HG03045 (cell line): Measurements from ENCODE around the gene NLGN1.

Source experiments
- ATAC-seq: cut with Tn5 transposase; IDR thresholded peaks from one replicate; pipeline ENCODE4 v1.9.1; 2021; ENCODE audit warnings: mild to moderate bottlenecking, moderate library complexity; ENCODE audit not compliant: unreplicated experiment

The NLGN1 gene

DNA sequence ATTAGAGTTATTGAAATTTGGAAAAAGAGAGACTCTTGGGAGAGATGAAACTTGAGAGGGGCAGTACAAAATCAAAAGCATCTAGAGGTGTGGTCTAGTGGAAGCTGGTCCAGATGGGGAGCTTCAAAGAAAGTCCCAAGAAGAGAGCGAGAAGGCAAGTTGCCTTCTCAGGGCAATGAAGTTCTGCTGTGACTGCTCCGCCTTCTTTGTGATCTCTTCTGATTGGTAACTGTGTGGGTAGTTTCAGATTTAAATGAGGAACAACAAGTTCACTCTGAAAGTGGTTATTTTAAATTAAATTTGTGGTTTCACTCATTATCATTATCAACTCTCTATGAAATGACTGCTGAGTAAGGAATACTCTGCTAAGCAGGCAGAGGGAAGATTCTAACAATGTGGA is 233.3 kb downstream of the NLGN1 start:
- ATAC-seq, result no peak

DNA sequence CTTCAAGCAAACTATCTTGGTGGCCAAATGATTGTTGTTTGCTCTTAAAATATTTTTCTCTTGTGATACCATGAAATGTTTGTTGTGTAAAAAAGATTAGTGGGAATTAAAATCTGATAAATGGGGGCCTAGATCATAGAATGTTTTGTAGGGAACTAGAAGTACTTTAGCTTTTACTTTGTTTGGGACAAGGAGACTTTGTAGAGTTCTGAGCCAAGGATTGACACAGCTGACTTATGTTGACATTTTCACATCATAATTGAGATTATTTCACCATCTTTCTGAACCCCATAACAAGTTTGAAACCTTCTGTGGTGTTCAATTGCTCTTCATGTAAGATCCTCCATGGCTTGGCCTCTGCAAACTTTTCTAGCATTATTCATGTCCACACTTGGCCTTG is 235.4 kb downstream of the NLGN1 start:
- ATAC-seq, result no peak

DNA sequence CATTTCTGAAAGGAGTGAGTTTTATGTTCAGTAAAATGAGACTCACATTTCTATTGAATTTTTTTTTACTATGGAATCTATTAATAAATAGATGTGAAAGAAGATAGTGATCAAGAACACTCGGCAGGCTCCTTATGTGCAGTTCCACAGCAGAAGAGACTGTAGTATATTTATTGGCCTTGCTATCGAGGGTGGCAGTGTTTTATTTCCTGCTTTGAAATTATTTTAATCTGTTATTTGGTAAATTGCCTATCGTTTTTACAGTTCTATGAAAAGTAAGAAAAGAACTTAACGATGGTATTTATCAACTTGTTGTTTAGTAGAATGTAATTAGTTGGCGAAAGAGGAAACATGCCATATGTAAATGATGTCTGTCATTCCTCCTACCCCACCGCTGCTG is 238.3 kb downstream of the NLGN1 start:
- ATAC-seq, result no peak

DNA sequence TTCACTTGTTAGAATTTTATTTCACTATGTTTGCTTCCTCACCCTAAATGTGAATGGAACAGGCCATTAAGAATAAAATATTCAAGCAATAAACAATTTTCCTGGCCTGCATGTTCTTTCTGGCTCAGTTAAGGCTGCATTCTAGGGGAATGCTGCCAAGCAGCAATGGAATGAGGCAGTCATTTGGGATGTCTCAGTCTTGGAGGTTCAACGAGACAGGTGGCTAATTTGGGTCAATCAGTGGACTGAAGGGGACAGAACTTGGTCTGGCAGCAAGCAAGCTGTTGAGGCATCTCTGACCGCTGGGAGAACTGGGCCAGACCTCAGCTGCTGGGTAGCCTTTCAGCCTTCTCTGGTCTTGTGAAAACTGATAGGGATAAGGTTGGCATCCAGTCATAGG is 241.6 kb downstream of the NLGN1 start:
- ATAC-seq, result no peak

DNA sequence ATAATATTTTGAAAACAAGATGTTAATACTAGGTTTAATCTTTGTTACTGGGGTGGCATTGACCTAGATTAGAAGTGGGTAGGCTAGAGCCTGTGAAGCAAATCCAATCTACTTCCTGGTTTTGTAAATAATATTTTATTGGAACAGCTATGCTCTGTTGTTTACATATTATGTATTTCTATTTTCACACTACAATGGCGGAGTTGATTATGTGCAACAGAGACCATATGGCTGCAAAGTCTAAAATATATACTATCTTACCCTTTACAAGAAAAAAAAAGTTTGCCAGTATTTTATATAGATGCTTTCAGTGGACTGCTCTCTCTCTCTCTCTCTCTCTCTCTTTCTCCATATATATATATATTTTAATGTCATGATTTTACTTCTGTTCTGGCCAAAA is 244.2 kb downstream of the NLGN1 start:
- no peak for ATAC-seq

DNA sequence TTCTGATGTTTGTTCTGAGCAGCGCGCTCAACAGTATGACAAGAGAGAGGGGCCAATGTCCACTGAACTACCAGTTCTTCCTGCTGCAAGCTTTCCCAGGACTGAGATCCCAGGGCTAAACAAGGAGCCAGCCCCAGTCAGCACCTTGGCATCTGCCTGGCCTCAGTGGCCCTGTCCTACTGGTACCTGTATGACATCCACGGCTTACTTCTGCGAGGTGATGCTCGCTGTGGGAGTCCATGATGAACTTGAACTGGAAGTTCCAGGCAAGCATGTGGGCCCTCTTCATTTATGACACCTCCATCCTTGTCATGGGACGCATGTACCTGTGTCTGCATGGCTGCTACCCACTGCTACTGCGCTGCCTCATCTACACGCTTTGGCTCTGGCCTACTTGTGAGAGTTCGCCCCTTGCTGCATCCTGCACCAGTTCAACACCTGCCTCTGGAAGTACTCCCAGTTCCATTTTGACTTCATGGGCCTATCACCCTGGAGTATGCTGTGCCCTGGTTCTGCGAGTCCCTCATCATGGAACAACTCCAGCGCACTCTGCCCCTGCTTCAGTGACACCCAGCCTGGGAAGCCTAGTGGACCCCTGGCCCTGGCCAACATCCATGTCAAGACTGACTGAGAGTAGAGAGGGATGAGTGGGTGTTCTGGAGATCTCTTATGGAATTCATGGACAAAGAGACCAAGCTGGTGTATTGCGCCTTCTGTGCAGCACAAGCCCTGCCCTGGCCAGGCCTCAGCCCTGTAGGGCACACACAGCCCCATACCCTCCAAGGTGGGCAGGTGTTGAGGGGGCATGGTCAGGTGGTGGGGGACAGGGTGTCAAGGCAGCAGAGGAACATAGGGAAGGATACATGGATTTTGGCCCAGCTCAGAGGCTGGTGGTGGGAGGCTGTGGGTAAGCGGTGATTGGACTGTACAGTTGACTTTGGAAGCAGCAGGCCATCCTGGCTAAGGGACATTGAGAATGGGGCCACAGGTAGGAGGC is 246.8 kb downstream of the NLGN1 start:
- no peak for ATAC-seq

DNA sequence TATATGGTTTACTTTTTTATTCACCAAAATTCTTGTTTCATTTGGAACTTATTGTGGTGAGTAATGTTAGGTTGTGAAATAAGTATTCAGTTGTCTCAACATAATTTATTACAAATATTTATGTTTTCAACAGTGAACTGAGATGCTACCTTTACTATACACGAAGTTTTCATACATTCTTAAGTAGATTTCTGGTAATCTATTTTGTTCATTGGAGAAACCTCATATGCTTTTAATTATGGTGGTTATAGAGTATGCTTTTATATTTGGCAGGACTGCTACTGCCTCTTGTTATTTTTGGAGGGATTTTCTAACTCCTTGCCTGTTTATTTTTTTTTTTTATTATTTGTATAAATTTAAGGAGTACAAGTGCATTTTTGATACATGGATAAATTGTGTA is 253.1 kb downstream of the NLGN1 start:
- no peak for ATAC-seq

DNA sequence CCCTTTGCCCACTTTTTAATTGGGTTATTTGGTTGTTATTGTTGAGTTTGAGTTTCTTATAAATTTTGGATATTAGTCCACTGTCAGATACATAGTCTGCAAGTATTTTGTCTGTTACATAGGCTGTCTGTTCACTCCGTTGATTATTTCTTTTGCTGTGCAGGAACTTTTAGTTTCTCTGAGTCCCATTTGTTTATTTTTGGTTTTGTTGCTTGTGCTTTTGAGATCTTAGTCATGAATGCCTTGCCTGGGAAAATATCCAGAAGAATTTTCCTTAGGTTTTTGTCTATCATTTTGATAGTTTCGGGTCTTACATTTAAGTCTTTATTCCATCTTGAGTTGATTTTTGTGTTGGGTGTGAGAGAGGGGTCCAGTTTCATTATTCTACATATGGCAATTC is 254.5 kb downstream of the NLGN1 start:
- ATAC-seq, result no peak

DNA sequence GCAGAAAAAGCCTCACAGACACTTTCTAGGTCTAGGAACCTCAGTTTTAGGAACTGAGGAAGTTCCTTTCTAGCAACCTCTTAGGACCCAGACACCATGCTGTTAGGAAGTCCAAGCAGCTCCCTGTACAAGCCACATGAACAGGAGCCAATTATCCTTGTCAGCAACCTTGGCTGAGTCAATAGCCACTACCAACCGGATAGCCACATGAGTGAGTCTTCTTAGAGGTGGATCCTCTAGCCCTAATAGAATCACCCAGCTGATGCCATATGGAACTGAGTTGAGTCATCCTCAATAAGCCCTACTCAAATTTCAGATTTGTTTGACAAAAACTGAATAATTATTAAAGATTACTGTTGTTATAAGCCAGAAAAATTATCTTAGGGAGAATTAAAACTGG is 256.2 kb downstream of the NLGN1 start:
- ATAC-seq, result no peak

DNA sequence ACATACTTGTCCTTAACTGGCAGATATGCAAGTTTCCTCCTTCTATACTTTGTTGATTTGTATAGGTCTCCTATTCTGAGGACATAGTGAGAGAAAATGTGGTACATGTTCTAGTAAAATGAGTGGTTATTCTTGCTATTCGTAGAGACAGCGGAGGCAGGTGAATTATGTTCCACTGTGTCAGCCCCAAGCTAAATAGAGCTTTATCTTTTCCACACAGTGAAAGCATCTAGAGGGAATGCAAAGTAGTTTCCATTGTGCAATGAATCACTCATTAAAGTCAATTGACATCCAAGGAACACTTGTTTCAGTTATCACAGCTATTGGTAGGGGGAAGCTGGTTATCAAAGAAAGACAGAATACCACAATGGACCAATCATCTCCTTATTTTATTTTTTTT is 262.4 kb downstream of the NLGN1 start:
- no peak for ATAC-seq

DNA sequence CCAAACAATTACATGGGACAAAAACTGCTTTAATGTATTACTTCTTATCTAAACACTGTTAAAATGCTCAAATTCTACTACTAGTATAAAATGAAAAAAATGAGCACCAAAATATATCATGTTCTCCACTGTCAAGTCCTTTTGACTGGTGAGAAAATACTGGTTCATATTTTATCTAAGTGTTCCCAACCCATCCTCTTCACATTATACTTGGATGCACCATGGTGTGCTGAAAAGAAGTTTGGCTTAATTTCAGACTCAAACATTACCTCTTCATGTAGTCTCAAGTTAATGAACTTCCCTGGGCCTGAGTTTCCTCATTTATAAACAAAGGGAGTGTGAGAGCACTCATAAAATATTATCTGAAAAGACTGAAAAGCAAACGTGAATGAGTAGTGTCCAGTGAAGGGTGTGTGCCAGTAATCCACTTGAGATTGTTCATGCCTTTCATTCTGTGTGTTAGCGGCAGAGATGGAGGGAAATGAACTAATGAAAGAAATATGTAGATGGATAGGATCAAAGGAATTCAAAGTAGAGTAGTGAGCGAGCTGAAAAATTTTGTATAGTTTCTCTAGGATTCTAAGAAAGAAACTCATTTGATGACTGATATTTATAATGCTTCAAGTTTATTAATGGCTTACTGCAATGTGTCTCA is 263.2 kb downstream of the NLGN1 start:
- ATAC-seq, result no peak

DNA sequence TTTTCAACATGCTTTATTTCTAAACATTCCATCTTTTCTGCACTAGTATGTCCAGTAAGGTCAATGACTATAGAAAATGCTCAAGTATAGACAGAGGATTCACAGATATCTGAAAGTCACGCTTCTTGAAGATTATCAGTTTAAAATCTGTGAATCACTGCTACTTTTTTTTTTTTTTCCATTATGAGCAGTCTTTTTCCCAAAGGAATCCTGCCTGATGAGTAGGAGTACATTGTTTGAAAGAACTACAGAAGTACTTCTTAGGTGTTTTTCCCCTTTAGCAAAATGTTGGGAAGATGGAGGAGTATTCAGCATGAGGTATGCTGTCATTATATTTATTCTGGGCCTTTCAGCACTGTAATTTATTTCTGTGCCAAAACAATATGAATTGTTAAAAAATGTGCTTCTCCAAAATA is 266.2 kb downstream of the NLGN1 start:
- ATAC-seq, result no peak

DNA sequence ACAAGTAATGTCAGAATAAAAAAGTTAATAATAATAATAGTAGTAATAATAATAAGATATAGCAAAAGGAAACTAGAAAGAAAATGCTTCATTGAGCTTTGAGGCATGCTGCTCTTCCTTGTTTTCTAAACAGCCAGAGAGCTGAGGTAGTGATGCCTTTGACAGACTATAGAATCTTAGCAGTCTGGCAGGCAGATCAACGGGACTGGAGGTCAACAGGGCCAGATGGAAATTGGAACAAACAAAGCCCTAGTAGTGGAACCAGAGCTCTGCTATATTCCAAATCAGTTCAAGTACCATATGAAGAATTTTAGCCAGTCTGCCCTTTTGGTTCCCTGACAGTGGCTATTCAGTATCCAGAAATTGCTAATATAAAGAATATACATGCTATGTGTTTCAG is 278.6 kb downstream of the NLGN1 start:
- no peak for ATAC-seq

DNA sequence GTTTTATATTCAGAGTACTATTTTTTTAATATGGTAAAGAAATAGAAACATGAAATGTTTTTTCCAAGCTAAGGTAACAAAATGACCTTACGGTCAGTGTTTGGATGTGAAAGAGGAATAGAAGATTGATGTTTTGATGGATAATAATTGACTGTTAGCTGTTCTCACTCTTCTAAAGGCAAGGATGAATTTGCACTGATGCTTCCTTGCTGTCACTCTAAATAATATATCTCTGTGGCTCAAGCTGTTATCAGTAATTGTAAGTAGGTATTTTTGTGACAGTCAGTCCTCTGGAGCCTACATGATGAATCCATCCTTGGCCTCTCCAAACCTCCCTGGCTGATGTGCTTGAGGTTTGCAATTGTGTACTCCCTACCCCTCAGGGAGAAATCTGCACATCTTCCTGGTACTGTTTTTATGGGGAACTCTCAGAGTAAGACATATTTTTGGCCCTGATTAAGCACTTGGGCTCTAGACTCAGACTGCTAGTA is 283.7 kb downstream of the NLGN1 start:
- ATAC-seq, result no peak

DNA sequence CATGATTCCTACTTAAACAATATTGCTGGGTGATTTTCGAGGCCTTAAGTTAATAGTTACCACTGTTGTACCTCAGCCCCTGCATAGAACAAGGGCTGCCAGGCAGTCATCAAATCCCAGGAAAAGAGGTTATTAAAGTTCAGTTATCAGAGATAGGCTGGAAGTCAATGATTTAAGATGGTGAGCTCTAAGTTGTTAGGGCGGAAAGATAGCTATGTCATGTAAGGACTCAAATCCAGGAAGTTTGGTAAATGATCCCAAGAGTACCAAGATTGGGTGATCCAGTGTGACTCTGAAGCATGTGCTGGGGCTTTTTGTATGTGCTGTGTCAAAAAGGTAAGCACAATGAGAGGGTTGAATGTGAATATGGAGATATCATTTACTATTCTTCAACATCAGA is 287.9 kb downstream of the NLGN1 start:
- no peak for ATAC-seq

DNA sequence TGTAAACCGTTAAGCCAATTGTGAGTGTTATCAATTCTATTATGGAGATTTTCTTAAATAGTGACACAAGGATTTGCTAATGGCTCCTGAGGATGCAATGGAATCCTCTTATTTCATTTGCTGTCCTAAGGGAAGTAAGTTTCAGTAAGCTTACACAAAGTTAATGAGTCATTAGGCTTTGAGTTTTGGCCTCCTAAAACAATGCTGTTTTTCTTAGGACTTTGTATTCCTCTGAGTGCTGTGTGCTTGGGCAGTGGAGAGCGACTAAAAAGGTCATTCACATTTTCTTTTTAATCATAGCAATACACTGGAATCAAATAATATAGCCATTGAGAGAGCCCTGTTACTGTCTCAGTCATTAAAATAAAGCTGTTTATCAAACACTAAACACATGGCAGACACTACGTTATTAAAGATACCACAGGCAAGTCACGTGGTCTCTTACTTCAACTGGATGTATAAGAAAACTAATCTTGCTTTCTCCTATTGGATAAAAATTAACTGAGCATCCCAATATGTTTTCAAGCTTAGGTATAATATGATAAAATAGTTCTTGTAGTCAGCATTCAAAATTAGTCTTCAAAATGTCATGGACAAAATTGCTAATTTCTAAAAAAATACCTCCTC is 290.8 kb downstream of the NLGN1 start:
- no peak for ATAC-seq

DNA sequence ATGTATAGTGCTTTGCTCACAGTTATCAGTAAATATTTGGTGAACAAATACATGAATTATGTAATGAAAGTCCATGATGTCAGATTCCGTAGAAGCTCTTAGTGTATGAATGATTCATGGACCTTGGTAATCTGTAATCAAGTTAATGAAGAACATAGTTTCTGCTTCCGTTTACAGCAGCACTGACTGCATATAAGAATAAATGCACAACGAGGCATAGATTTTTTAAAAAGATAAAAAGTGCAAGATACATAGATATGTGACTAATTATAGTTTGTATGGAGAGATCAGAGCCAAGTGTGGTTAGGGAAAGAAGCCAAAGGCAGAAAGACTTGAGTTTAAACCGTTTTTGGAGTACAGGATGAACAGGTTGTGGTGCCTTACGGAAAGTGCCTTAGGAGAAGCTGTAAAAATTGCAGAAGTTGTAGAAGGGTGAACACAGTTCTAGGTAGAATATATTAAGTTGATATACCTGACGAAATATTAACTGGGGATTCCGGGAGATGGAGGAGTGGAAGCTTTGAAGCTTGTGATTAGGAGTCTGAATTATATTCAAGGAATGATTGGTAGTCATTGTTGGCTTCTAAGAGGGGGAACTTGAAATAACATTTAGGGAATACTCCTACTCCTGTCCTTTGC is 293.1 kb downstream of the NLGN1 start:
- ATAC-seq, result no peak

DNA sequence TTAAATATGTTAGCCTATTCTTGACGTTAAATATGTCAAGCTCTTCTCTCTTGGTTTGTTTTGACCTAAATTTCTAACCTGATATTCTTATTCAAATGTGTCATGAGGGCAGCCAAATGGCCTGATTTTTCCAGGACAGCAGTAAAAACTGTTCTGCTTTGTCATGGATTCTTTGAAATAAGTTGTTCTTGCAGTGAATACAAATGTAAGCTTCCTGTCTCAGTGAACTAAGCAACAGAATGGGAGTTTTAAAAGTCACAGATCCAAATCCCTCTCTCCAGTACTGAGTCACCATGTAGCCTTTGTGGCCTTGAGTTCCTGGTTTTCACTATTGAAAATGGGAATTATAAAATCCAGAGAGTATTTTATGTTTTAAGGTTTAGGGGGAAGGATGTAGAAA is 301.8 kb downstream of the NLGN1 start:
- ATAC-seq, result no peak

DNA sequence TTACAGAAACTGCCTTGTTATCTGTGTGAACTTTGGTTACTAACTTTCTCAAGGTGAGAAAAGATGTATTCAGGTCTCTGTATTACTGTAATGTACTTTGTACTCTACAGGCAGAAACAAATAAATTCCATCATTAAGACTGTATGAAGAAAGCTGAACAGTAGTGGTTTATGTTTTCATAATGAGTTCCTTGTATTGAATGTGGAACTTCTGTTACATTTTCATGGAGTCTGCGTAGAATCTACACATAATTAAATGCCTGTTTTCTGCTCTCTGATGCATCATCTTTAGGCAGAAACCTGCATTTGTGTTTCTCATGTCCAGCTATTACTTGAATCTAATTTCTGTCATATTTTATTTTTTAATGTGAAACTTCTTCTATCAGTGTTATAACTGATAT is 302.8 kb downstream of the NLGN1 start:
- ATAC-seq, result no peak

DNA sequence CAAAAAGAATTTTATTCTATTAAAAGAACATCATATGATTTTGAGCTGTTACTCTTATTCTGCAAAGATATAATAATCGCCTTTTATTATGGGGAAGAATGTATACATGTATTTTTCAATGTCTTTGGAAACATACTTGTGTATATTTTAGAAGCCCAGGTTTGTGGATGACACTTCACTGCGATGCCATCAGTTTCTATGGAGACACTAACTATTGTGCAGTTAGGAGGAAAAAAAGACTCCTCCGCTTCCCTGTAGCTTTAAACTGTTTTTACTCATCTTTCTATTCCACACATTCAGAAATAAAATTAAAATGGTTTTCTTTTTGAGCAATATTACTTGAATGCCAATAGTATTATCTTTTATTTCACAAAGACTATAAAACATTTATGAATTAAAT is 305.0 kb downstream of the NLGN1 start:
- ATAC-seq, result no peak

DNA sequence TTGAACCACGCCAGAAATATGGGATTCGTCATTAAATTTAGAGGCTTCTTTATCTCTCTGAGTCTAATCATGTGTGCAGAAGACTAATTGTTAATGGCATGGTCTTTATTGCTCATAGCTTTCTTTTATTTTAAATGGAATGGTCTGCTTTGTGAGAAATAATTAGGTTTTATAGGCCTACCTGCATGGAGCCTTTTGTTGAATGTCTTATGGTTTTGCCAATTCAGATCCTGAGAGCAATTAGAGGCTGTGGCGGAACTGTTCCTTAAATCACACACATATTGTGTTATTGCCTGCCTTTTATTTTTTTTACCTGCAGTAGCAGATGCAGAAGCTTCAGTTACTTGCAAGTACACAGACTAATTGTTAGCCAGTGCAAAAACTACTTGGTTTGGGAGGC is 306.2 kb downstream of the NLGN1 start:
- ATAC-seq, result no peak
